ENCODE measurements around the gene GRM7.

GRM7 gene

DNA sequence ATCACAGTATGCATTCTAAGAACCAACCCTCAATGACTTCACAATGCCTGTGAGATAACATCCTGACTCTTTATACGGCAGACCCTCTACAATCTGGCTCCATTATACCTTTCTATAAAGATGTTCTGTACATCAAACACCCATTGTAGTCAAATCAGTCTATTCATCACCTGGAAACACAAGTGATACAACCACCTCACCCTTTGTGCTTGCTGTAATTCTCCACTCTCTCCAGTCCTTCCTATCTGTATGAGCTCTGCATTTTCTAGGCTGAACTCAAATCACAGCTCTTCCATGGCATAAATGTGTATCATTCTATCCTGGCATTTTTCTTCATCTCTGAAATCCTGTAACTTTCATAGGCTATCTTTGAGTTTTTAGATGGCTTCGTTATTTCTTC lies 539.4 kb downstream of the GRM7 start:
- DNase-seq (ENCODE audit: low spot score), result no peak

DNA sequence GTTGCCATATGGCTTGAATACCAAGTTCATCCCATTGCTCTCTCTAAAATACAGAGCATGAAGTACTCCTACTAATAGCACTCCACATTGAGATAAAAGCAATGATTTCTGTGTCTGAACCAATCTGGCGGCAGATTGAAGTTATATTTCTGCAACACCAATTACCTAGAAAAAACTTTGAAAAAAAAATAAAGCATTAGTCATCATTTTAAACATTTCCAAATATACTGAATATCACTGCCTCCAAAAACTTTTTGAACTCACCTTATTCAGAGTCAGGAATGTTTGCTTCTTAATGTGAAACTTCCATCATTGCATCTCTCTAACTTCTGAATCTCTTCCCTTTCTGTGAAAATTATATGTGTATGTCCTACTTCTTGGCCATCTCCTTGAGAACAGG lies 540.5 kb downstream of the GRM7 start:
- no peak for DNase-seq (ENCODE audit: low spot score)

DNA sequence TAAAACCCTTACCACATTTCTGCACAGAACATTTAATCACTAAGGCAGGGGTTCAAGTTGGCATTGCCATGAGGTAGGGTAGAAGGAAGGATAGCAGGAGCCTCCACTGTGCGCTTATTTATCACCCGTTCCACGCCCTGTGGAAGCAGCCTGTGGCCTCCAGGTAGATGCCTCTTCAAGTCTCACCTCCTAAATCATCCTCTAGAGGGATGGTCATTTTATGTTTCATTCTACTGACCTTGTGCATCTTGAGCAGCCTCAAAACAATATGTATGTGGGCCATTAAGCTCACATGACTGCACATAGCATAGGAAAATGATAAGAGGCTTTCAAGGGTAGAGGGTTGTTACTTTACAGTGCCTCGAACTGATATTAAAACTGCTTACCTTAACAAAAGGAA lies 546.2 kb downstream of the GRM7 start:
- DNase-seq (ENCODE audit: low spot score), result no peak

DNA sequence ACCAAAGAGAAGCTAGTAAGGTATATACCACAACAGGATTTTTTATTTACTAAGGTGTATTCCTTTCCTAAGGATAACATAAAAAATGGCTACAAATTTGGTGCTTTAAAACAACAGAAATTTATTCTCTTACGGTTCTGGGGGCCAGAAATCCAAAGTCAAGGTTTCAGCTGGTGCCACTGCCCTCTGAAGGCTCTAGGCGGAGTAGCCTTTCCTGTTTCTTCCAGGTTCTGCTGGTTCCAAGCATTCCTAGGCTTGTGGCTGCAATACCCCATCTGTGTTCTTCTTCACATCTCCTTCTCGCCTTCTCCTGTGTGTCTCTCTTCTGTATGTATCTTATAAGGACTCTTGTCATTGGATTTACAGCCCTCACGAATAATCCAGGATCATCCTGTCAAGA lies 549.9 kb downstream of the GRM7 start:
- DNase-seq (ENCODE audit: low spot score), result no peak

DNA sequence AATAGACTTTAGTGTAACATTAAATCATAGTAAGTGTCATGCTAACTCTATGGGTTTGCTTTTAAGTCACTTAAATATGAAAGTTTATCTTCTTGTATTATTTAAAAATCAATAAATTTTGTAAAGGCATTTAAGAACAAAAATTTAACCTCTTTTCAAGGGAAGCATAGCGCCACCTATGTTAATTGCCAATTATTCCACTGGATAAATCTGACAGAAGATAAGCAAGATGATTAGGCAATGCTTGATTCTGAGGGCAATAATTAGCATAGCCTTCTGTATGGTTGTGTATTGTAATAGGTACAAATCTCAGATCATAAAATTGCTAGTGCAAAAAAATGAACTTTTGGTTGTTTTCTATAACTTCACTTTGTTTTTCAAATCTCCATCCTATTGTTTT lies 560.1 kb downstream of the GRM7 start:
- no peak for DNase-seq (ENCODE audit: low spot score)

DNA sequence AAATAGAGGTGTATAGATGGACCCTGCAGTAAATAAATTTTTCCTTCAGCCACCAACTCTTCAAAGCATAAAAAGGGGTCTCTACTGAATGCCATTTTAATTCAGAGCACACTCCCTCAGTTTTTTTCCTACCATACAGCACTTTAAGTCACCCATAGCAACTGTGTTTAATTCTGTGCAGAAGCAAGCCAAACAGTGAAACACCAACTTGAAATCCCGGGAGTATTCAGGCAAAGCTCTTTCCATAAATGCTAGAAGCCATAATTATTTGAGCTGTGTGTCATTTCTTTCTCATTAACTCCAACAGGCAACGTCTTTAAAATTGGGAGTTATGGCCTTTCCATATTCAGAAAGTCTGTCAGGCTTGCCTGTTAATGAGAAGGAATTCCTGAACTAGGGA lies 562.1 kb downstream of the GRM7 start:
- DNase-seq (ENCODE audit: low spot score), result no peak

DNA sequence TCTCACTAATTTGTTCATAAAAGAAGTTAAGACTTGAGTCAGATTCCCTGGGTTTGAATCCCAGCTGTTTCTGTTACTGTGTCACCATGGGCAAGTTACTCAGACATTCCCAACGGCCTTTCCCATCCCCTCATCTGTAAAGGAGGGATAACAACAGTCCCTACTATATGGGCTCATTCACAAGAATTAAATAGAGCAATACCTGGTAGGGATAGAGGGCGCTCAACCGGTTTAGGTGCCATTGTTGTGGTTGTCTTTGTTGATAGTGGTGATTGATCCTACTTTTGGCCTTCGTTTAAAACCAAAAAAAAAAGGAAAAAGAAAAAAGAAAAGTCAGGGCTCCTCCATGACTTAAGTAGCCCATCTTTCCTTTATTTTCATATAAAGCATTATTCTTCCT lies 563.1 kb downstream of the GRM7 start:
- DNase-seq (ENCODE audit: low spot score), result no peak

DNA sequence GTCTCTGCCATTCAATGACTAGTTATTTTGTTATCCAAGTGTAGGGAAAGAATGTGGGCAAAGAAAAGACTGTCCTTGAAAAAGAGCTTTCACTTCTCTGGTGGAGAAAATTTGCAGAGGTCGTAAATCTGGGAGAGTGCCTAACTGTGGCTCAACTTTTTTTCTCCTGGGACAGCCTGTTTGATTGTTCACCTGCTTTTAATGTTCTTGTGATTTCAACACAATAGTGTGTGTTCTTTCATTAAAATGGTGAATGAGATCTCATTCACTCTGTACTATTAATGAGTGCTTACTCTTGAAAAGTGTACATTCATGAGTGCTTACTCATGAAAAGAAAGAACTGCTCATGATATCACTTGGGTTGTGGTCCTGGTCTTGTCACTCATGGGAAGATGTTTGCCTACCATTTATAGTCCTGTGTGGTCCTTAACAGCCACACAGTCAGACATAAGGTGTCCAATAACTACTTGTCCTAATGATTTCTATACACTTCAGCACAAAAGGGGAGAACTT lies 567.3 kb downstream of the GRM7 start:
- no peak for DNase-seq (ENCODE audit: low spot score)

DNA sequence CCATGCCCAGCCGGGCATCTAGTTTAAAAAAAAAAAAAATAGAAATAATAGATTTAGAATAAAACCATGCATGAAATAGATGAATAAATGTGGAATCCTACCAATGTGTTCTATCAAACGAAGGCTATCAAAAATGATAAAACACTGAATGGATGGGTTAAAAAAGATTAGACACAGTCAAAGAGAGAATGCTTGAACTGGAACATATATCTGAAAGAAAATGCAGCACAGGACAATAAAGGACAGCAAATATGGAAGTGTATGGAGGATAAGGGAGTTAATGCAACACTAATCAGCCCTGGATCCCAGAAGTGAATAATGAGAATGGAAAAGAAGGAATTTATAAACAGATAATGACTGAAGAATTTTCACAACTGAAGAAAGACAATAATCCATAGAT lies 571.7 kb downstream of the GRM7 start:
- no peak for DNase-seq (ENCODE audit: low spot score)

DNA sequence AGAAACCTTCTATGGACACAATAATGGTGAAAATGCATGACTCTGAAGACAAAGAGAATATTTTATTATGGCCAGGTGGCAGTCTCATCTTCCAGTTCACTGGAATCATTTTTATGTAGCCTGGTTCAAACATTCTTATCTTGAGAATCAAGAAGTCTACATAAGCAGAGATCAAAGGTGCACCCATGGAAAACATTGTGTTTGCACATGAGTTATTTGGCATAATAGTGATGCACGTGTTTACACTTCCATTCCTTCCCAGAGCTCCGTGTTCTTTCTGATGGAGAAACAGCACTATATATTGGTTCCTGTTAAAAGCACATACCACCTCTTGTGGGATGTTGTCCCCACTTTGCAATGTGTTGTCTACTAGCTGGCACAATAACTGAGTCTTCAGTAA lies 572.2 kb downstream of the GRM7 start:
- DNase-seq (ENCODE audit: low spot score), result no peak

DNA sequence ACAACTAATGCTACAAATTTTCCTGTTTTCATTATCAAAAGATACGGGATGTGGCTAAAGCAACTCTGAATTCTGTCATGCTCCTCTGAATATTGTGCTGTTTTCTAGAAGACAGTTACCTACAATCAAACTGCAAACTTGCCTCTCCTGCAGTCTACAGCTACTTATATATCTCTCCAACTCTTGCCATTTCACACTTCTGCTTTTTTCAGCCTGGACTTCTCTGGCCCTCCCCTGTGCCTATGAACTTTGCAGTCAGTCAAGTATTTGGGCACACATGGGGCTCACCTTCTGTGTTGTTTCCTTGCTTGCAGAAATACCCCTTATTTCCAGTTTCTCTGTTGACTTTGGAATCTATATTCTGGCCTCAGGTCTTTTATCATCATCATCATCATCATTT lies 575.6 kb downstream of the GRM7 start:
- no peak for DNase-seq (ENCODE audit: low spot score)

DNA sequence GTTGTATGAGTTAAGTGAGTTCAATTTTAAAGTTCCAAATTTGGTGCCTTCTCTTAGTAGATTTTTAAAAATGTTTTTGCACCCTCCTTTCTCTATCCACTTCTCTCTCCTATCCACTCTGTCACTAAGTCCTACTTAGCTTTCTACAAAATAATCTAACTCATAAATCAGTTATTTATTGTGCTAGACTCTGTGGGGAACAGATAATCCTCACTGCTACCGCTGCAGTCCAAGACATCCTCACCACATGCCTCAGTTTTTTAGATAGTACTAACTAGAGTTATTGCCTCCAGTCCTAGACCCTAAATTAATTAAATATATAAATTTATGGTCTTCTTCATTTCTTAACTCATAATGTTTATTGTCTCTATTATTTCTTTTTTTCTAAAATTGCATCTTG lies 576.3 kb downstream of the GRM7 start:
- no peak for DNase-seq (ENCODE audit: low spot score)

DNA sequence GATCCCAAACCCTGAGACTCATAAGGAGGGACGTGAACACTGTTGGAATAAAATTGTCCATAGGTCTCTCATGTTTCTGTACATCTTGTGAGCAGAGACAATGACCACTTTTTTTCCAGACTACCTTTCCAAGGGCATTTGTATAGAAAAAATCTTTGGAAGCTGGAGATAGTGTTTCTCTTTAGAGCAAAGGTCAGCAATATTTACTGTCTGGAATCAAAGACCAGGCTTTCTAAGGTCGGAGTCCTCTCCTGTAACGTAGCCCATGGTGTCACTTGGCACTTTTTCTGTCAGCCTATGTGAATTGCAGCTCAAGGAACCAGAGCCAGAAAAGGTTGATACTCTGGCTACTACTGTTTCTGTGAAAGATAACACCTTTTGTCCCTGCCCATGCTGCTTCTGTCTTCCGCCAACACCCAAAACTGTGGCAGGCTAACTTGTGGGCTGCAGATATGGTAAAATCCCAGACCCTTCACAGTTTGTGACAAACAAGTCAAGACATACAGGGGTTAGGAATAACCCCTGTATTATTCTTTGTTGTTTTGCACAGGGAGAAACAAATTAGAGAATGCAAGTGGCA lies 578.3 kb downstream of the GRM7 start:
- DNase-seq (ENCODE audit: low spot score), result no peak

DNA sequence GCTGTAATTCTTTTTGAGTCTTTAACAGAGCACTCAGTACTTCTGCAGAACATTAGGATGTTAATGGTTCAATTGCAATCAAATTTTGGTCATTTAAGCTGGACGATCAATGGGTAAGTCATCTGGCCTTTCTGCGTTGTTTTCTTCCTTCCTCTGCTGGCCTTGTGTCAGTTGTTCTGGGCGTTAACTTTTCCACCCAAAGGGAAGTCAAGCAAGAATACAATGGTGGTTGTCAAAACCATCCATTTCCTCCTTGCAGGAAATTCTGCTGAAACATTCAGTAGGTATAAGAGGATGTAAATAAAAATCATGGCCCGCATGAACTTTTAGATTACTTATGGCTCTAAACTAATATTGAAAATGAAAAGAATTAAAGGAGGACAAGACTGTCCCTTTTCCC lies 584.0 kb downstream of the GRM7 start:
- DNase-seq (ENCODE audit: low spot score), result no peak

DNA sequence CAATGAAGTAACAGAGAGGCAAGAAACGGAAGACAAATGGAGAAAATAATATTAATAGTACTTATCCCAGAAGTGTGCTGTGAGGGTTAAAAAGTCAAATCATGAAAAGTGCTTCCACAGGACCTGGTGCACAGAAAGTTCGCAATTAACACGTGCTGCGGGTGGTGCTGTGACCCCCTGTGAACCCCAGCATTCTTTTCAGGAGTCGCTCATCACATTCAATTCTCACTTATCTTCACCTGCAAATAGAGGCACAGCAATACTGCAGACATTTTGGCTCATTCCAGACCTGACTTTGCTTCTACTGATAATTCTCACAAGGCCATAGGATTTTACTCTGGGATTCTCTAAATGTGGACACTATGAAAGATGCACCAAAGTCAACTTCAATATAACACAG lies 584.4 kb downstream of the GRM7 start:
- DNase-seq (ENCODE audit: low spot score), result no peak

DNA sequence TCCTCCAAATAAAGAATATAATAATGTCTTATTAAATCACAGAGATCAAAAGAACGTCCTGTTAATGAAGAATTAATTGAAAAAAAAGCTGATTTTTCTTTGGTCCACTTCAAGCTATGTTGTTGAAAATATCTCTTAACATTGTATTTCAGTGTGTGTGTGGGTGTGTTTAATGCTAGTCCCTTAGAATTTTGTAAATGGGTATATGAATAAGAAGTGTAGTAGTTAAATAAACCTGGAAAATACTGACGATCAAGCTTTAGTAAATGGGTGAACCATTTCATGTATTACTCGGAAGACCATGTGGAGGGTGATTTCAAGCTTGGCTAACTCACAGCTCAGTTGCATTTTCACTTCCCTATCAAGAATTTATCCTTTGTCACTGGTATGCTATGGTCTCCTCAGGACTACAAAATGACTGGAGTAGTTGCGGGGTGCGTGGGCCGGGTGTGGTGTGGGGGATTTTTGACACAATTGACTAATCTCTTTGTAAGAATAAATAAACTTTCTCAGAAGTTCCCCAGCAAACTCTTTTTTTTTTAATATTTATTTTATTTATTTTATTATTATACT lies 586.4 kb downstream of the GRM7 start:
- DNase-seq (ENCODE audit: low spot score), result no peak

DNA sequence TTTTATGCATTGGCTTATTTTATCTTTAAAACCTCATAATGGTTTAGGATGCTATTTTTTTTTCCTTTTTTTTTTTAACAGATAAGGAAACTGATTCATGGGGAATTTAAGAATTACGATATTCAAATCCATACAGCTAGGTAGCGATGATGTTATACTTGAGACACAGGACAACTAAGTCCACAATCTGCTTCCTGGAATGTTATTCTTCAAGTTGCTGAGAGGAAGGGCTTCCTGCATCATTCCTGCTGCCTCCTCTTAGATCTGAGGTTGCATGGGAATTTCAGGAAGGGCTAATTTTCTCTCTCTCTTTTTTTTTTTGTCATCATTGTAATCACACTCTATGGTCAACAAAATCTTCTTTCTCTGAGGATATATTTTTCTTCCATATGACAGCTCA lies 595.5 kb downstream of the GRM7 start:
- no peak for DNase-seq (ENCODE audit: low spot score)

DNA sequence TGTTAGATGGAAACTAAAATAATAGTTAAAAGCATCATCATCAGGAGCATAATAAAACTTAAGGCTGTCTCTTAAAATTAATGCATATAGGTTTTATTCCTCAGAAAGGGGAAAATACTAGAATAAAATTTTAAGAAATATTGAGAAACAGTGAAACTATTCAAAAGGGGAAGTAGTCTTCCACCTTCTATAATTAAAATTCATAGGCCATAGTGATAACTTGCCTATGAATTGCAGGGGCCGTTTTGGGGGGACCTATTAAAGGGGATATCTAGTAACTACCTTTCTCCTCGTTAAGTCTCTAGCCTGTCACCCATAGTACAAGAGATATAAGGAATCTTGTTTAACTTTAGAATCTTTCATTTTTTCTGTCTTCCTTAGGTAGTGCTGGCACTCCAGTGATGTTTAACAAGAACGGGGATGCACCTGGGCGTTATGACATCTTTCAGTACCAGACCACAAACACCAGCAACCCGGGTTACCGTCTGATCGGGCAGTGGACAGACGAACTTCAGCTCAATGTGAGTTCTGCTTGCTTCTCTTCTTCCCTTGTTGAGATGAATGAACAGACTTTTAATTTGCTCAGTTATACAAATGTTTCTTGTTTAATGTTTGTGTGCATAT lies 600.4 kb downstream of the GRM7 start:
- DNase-seq (ENCODE audit: low spot score), result no peak

DNA sequence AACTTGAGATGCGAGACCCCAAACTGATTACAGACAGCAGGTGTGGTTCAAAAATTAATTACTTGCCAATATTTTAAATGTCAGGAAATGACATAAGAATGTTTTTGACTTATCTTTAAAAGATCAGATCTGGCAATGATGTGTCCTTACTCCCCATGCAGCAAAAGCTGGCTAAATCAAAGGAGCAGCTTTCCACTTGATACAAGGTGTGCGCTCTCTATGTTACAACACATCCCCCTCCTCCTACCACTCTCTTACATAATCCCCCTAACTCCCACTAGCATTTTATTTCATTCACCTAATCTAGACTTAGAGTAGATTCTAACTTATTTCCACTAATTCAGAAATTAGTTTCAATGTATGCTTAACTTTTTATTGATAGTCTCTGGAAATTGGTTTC lies 609.0 kb downstream of the GRM7 start:
- DNase-seq (ENCODE audit: low spot score), result no peak

DNA sequence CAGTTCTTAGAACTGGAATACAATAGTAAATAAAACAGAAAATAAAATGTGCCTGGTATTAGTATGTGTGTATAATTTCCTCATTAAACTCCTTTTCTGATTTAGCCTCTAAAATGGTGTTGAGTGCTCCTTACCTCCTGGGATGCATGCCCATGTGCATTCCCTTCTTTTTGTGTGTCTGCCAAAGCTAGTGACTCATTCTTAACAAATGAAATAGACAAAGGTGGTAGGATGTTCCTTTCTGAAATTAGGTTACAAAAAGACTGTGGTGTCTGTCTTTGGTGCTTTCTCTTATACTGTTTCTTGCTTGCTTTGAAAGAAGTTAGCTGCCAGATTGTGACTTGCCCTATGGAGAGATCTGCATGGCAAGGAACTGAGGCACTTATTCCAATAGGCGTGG lies 623.7 kb downstream of the GRM7 start:
- DNase-seq (ENCODE audit: low spot score), result no peak

DNA sequence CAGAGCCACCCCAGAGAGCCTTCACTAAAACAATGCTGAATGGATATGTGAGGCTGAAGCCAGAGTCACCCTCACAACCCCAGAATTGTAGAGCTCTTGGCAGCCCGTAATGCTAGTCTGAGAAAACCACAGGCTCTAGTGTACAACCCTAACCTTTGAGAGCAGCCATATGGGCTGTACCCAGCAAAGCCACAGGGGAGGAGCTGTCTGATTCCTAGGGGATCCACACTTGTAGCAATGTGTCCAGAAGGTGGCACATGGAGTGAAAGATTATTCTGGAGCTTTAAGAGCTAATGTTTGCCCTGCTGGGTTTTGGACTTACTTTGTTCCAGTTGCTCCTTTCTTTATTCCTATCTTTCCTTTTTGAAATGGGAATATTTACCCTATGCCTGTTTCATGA lies 626.8 kb downstream of the GRM7 start:
- no peak for DNase-seq (ENCODE audit: low spot score)

DNA sequence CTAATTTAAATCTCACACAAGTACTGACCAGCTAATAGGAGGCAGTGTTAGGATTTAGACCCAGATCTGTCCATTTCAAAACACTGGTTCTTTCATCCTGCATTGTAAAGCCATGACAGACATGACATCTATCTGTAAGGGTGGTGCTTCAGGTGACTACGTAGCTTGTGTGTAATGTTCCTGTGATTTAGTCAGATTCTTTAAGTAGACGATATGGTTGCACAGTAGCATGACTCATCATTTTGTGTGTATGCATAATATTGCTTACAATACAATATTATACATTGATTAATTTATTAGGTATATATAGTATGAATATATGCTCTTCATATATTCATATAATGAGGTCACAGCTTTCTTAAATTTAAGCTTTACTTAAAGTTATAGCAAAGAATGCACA lies 628.5 kb downstream of the GRM7 start:
- no peak for DNase-seq (ENCODE audit: low spot score)

DNA sequence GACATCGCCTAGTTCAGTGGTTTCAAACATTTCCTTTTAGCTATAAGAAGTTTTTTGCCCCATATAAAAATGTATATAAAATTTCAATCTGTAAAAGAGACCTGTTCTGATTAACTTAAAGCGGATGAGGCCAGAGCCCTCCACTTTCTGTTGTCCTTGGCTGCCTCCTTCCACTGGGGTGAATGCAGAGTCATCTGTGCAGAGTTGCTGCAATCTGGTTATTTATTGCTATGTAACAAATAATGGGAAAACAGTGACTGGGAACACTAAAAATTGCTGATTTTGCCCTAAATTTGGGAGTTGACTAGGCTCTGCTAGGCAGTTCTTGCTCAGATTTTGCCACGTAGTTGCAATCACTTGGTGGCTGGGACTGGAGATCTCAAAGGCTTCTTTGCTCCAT lies 637.8 kb downstream of the GRM7 start:
- DNase-seq (ENCODE audit: low spot score), result no peak

DNA sequence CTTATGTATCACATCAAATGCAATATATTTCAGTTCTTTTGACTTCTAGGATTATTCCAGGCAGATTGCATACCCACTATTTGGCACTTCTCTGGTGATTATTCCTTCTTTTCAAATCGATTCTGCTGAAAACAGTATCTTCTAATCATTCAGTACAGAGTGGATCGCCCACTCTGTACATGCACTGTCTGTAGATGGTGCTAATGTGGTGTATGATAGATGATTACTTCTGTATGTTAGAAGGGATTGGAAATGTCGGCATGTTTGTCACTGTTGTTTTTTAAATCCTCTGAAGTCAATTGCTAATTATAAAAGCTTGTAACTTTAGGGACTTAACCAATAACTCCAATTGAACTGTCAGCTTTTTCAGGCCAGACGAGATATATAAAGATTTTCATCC lies 642.5 kb downstream of the GRM7 start:
- DNase-seq (ENCODE audit: low spot score), result no peak

All from germinal center (tissue), 1 donor.